GM12801 (cell line): ENCODE results near the gene L3MBTL3.

Source experiments
- TF ChIP-seq, protein P1 (sequence below): IDR thresholded peaks from one replicate; pipeline ENCODE4 v1.5.1; 2011; ENCODE audit warnings: control low read depth; ENCODE audit not compliant: insufficient read length; ENCODE audit errors: extremely low read depth

L3MBTL3 gene

DNA sequence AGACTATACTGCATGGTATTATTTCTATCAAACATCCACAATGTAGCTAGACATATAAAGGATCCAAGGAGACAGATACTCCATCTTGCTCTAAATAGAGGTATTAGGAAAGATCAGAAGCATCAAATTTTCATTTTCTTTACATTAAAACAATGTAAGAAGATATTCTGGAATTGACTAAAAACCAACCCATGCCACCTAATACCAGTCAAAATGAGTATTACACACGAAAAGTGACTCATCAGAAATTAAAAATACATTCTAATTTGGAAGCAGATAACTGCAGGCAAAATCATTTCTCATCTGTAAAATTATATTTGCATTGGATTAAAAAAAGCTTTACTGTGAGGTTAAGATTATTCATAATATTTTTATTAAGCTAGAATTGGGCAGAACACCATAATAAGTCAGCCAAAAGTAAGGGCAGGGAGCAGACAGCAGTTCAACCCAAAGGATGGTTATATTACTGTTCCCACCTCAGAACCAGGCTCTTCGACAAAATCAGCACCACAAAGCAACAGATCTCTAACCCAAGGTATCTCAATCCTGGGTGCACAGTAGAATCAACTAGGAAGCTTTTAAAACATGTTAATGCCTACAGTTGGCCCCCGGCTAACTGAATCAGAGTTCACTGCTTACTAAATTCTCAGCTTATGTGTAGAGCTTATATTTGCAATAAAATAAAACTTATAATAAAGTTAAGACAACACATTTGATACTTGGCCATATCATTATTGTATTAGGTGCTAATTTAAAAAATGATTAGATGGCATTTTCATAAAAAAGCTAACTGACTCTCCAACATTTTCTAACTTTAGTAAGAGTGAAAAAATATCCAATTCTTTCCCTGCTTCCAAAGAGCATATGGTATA is 169.2 kb downstream of the L3MBTL3 start:
- TF ChIP-seq, protein P1, sequence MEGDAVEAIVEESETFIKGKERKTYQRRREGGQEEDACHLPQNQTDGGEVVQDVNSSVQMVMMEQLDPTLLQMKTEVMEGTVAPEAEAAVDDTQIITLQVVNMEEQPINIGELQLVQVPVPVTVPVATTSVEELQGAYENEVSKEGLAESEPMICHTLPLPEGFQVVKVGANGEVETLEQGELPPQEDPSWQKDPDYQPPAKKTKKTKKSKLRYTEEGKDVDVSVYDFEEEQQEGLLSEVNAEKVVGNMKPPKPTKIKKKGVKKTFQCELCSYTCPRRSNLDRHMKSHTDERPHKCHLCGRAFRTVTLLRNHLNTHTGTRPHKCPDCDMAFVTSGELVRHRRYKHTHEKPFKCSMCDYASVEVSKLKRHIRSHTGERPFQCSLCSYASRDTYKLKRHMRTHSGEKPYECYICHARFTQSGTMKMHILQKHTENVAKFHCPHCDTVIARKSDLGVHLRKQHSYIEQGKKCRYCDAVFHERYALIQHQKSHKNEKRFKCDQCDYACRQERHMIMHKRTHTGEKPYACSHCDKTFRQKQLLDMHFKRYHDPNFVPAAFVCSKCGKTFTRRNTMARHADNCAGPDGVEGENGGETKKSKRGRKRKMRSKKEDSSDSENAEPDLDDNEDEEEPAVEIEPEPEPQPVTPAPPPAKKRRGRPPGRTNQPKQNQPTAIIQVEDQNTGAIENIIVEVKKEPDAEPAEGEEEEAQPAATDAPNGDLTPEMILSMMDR, result no peak

DNA sequence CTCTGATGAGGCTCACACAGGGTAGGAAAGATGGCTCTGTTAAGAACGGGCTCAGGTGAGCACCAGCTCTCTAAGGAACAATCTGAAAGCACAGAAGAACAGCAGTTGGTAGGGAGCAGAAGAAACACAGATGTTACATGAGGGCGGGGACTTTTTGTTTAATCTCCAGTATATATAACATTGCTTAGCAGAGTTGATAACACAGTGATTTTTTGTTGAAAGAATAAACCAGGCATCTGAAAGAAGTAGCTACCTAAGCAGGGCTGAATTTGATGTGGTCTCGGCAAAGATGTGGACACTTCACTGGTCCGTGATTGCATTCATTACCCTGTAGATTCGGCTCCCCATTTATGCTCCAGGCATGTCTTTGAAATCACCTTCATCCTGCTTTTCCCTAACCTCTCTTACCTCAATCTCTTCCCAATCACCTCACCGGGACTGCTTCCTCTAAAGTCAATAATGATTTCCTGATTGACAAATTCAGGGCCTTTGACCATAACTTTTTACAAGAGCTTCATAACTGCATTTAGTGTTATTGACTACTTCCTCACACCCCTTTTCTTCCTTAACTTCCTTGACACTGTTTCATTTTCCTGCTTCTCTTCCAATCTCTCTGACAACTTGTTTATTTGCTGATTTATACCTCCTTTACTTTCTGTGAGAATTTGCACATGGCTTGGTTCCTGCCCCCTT is 170.0 kb downstream of the L3MBTL3 start:
- TF ChIP-seq, protein P1, result no peak

DNA sequence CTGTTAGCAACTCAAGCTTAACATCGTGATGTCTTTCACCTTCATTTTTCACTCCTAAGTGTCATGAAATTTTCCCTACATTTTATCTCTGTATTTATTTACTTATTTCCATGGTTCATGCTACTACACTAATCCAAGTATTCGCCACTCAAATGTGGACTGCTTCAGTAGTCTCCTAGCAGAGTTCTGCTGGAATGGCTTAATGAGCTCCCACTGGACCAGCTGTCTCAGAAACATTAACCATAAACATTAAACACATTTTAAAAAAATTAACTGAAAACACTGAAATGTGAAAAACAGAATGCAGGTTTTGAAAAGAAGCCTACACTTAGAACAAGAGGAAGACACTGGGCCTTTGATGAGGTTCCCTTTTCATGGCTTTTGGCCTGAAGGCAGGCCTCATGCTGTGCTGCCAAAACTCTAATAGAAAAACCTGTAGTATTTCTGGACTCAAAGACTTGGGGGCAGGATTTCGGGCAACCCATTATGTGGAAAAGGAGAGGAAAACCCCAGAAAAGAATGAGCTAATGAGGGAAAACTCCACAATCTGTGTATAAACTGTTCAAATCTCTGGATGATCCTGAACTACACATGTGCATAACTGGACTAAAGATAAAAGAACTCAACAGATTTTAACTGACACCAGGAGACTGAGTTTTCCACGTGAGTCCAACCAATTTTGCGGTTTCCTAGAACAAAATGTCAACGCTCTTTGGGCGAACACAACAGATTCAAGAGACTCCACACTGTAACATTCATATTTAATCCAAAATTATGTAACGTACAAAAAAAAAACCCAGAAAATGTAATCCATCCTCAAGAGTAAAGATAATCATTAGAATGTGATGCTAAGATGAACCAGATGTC is 171.4 kb downstream of the L3MBTL3 start:
- TF ChIP-seq, protein P1, result no peak
